Endothelial cell of umbilical vein (primary cell): Measurements from ENCODE around the gene FLT3LG. TPM values are rescaled to one million over a fixed set of nuclear protein-coding genes. Genes with fewer than 3 reads are reported as not detected.

Source experiments
- BruUV-seq: library from RNA; stranded (reverse); fragments of 400-500 nt; replicated peaks from 2 replicates; lab custom pipeline; 2021; lab: Mats Ljungman, UMichigan
- CTCF ChIA-PET: fragments of 300-600, 350-600 bp; sonication (Branson Sonifier 250); formaldehyde crosslinking; loops from one replicate; lab custom pipeline; 2021; ENCODE audit warnings: antibody characterized with exemption, inconsistent platforms; lab: Charles Lee
- POLR2A ChIA-PET: fragments of 300-600, 350-600 bp; sonication (Branson Sonifier 250); formaldehyde crosslinking; loops from one replicate; lab custom pipeline; 2021; ENCODE audit warnings: antibody characterized with exemption, inconsistent platforms; lab: Charles Lee
- DNase-seq: peaks from one replicate; pipeline ENCODE4 v3.0.0-alpha.2; 2011; ENCODE audit warnings: low read depth, low spot score
- FAIRE-seq: peaks from 2 replicates; lab custom pipeline; 2011; peaks lifted over from hg19 to GRCh38; lab: Jason Lieb, UNC
- H2AFZ ChIP-seq: 2 replicates; pipeline ENCODE4 v1.6.0; 2012; ENCODE audit warnings: low read depth, low read length, control low read depth, inconsistent platforms
- H3K27ac ChIP-seq: 2 replicates; pipeline ENCODE4 v1.5.1; 2011; ENCODE audit warnings: low read depth, mild to moderate bottlenecking, control low read depth, low read length, moderate library complexity; ENCODE audit not compliant: insufficient read depth
- H3K27me3 ChIP-seq, 2 experiments: 2 replicates each; pipeline versions ENCODE4 v1.6.0 to v1.6.1; 2011; ENCODE audit warnings: low read length in 2 of 2, mixed read lengths in 1 of 2; ENCODE audit not compliant: control insufficient read depth in 2 of 2, insufficient read depth in 2 of 2
- H3K36me3 ChIP-seq, 2 experiments: 2 replicates in 1 of 2; 3 replicates in 1 of 2; pipeline ENCODE4 v1.5.1; 2011; ENCODE audit warnings: low read length in 2 of 2, mild to moderate bottlenecking in 1 of 2, moderate library complexity in 1 of 2; ENCODE audit not compliant: control insufficient read depth in 2 of 2, insufficient read depth in 2 of 2; ENCODE audit errors: extremely low read depth in 1 of 2
- H3K4me1 ChIP-seq: 3 replicates; pipeline ENCODE4 v1.5.1; 2011; ENCODE audit warnings: mild to moderate bottlenecking, low read length; ENCODE audit not compliant: control insufficient read depth, insufficient read depth; ENCODE audit errors: extremely low read depth
- H3K4me2 ChIP-seq: 2 replicates; pipeline ENCODE4 v1.6.1; 2011; ENCODE audit warnings: low read length, control low read depth, mixed read lengths; ENCODE audit not compliant: insufficient read depth
- H3K4me3 ChIP-seq, 3 experiments: fragments of 200-600 bp in 1 of 3; sonication (generic), shearing (Covaris generic) in 1 of 3; replicated peaks in 1 of 3; 2 replicates each; pipeline ENCODE4 v1.5.1; 2011 to 2016; ENCODE audit warnings: control low read depth in 3 of 3, low read length in 3 of 3, mild to moderate bottlenecking in 2 of 3, inconsistent platforms in 1 of 3, low read depth in 1 of 3, moderate library complexity in 1 of 3; ENCODE audit not compliant: insufficient read depth in 1 of 3
- H3K79me2 ChIP-seq: 2 replicates; pipeline ENCODE4 v1.6.0; 2012; ENCODE audit warnings: low read length, inconsistent platforms; ENCODE audit not compliant: control insufficient read depth, insufficient read depth
- H3K9ac ChIP-seq: replicated peaks from 2 replicates; pipeline ENCODE3; 2011; ENCODE audit warnings: low read length, control low read depth; ENCODE audit not compliant: insufficient read depth; ENCODE audit errors: extremely low read depth
- H3K9me1 ChIP-seq: replicated peaks from 3 replicates; pipeline ENCODE4 v1.6.0; 2011; ENCODE audit warnings: mild to moderate bottlenecking, low read length; ENCODE audit not compliant: control insufficient read depth, insufficient read depth; ENCODE audit errors: extremely low read depth
- H3K9me3 ChIP-seq: replicated peaks from 2 replicates; pipeline ENCODE4 v1.5.1; 2012; ENCODE audit warnings: low read length, inconsistent platforms; ENCODE audit not compliant: control insufficient read depth, insufficient read depth
- H4K20me1 ChIP-seq: replicated peaks from 2 replicates; pipeline ENCODE3; 2011; ENCODE audit warnings: mild to moderate bottlenecking, low read length; ENCODE audit not compliant: control insufficient read depth, insufficient read depth; ENCODE audit errors: extremely low read depth
- EZH2 ChIP-seq: IDR thresholded peaks from 2 replicates; pipeline ENCODE4 v1.6.1; 2012; ENCODE audit warnings: borderline replicate concordance, low read depth, mild to moderate bottlenecking, moderate library complexity, low read length, inconsistent platforms; ENCODE audit not compliant: severe bottlenecking
- FOS ChIP-seq: IDR thresholded peaks from 2 replicates; pipeline ENCODE4 v1.6.1; 2011; ENCODE audit warnings: mild to moderate bottlenecking, low read length, moderate library complexity, borderline replicate concordance; ENCODE audit not compliant: insufficient read depth
- GATA2 ChIP-seq: IDR thresholded peaks from 2 replicates; pipeline ENCODE4 v1.7.0; 2011; ENCODE audit warnings: low read depth, mild to moderate bottlenecking, moderate library complexity, mixed read lengths, low read length; ENCODE audit not compliant: insufficient read length, insufficient read depth
- JUN ChIP-seq: IDR thresholded peaks from 2 replicates; pipeline ENCODE4 v1.6.1; 2011; ENCODE audit warnings: borderline replicate concordance, low read depth; ENCODE audit not compliant: insufficient read length, insufficient read depth
- MYC ChIP-seq: IDR thresholded peaks from one replicate; pipeline ENCODE4 v1.6.1; 2011; ENCODE audit warnings: mild to moderate bottlenecking, low read depth, low read length
- POLR2A ChIP-seq: IDR thresholded peaks from 2 replicates; pipeline ENCODE4 v1.6.1; 2012; ENCODE audit warnings: low read depth, mild to moderate bottlenecking, control low read depth, low read length
- POLR2AphosphoS5 ChIP-seq: IDR thresholded peaks from 2 replicates; pipeline ENCODE4 v1.6.1; 2012; ENCODE audit warnings: low read depth, mild to moderate bottlenecking, control low read depth, low read length, moderate library complexity; ENCODE audit not compliant: insufficient read depth
- dilution Hi-C: fragments of 300-500 bp; cut with MboI; formaldehyde crosslinking; loops from one replicate; pipeline ENCODE4 v1.15.0; 2019; ENCODE audit warnings: low sequenced_read_pairs; ENCODE audit not compliant: extremely low pct_ligation_motif_present
- intact Hi-C: fragments of 100-400 bp; cut with micrococcal nuclease; formaldehyde crosslinking; loops from one replicate; pipeline ENCODE4 v1.10.0; 2022
- polyA plus RNA-seq, 4 experiments: library from polyadenylated mRNA; depleted of rRNA in 3 of 4; stranded (reverse) in 3 of 4; unstranded in 1 of 4; fragments of >200 nt; gene quantifications; 2 replicates each; pipeline versions ENCODE4 v1.2.1 to v1.2.3, GENCODE V29; 2011 to 2012; ENCODE audit warnings: missing spikeins in 1 of 4
- total RNA-seq: library from RNA; stranded (reverse); gene quantifications from 2 replicates; pipeline ENCODE4 v1.2.3, GENCODE V29; 2021
- TF ChIP-seq, protein P1 (sequence below): IDR thresholded peaks from 2 replicates; pipeline ENCODE4 v1.6.1; 2011; ENCODE audit not compliant: insufficient read depth, insufficient read length
- TF ChIP-seq, protein P2 (sequence below), 2 donors: IDR thresholded peaks; 1 replicate in 1 of 2; 2 replicates in 1 of 2; pipeline ENCODE4 v1.5.1; 2011; ENCODE audit warnings: low read length in 2 of 2, mild to moderate bottlenecking in 2 of 2, moderate library complexity in 2 of 2, control low read depth in 1 of 2, inconsistent platforms in 1 of 2, low read depth in 1 of 2; ENCODE audit not compliant: insufficient read depth in 1 of 2; ENCODE audit errors: extremely low read depth in 1 of 2

FLT3LG gene
- total and polyA plus RNA-seq, 2 donors (not counting 3 experiments of a cell fraction or from before 2014, with no cell fraction given), result 5.0 to 5.7 TPM

- CTCF ChIA-PET, result no interaction called here
- FAIRE-seq, result peak; percentile 15
These were observed 40.6 kb upstream of the FLT3LG start for GRCh38 chr19:49433240-49433901.

More at GRCh38 chr19:49433240-49433901, 40.6 kb upstream of the FLT3LG start:
- POLR2A ChIA-PET, result no interaction called here
- Histone ChIP-seq H3K9me3 (no peaks in the 10 kb centered on the region), H3K36me3 (no peaks in the 10 kb centered on the region), H2AFZ (no peak overlapping the region), H3K4me3 (no peak overlapping the region), H3K27me3 (peaks cover 73 to 75% of the 10 kb centered on the region in 2 experiments), H4K20me1 (no peaks in the 10 kb centered on the region), H3K9me1 (no peaks in the 10 kb centered on the region), H3K79me2 (no peaks in the 10 kb centered on the region), H3K9ac (no peak overlapping the region), H3K27ac (no peak overlapping the region), H3K4me2 (no peak overlapping the region), H3K4me1 (peaks cover 3% of the 10 kb centered on the region)
- intact Hi-C loops (no loop called here), dilution Hi-C loops (no loop called here)
- no peak for TF ChIP-seq EZH2
- TF ChIP-seq JUN, result no peak
- TF ChIP-seq, protein P1, sequence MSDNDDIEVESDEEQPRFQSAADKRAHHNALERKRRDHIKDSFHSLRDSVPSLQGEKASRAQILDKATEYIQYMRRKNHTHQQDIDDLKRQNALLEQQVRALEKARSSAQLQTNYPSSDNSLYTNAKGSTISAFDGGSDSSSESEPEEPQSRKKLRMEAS, result no peak
- TF ChIP-seq, protein P2, sequence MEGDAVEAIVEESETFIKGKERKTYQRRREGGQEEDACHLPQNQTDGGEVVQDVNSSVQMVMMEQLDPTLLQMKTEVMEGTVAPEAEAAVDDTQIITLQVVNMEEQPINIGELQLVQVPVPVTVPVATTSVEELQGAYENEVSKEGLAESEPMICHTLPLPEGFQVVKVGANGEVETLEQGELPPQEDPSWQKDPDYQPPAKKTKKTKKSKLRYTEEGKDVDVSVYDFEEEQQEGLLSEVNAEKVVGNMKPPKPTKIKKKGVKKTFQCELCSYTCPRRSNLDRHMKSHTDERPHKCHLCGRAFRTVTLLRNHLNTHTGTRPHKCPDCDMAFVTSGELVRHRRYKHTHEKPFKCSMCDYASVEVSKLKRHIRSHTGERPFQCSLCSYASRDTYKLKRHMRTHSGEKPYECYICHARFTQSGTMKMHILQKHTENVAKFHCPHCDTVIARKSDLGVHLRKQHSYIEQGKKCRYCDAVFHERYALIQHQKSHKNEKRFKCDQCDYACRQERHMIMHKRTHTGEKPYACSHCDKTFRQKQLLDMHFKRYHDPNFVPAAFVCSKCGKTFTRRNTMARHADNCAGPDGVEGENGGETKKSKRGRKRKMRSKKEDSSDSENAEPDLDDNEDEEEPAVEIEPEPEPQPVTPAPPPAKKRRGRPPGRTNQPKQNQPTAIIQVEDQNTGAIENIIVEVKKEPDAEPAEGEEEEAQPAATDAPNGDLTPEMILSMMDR (IDR thresholded peaks at IDR 0.05; ENCODE audit: extremely low read depth in 1 of 2, insufficient read depth in 1 of 2, low read depth in 1 of 2, low read length in 2 of 2), result no peak
- no peak for TF ChIP-seq FOS
- TF ChIP-seq POLR2AphosphoS5, result no peak
- TF ChIP-seq POLR2A, result no peak
- TF ChIP-seq MYC, result no peak
- TF ChIP-seq GATA2, result no peak
- no peak for DNase-seq
- BruUV-seq, result no TSS peak
